Panc1 (cell line): Measurements from ENCODE around the gene LRFN2. TPM values are rescaled to one million over a fixed set of nuclear protein-coding genes. Genes with fewer than 3 reads are reported as not detected.

Experiments
- ATAC-seq: fragments of 200-7000 bp; cut with Tn5 transposase; 2 replicates; pipeline ENCODE4 v1.9.1; 2020; ENCODE audit warnings: mild to moderate bottlenecking, moderate library complexity
- BruUV-seq: library from RNA; stranded (reverse); fragments of 400-500 nt; replicated peaks from 2 replicates; lab custom pipeline; 2021; lab: Mats Ljungman, UMichigan
- CTCF ChIA-PET: fragments of 300-600 bp; sonication (Branson Sonifier 250); formaldehyde crosslinking; loops from one replicate; lab custom pipeline; 2022; ENCODE audit warnings: antibody characterized with exemption; lab: Charles Lee
- POLR2A ChIA-PET: fragments of 300-600 bp; sonication (Branson Sonifier 250); formaldehyde crosslinking; loops from one replicate; lab custom pipeline; 2022; ENCODE audit warnings: antibody characterized with exemption; lab: Charles Lee
- DNase-seq: peaks from one replicate; pipeline ENCODE4 v3.0.0-alpha.2; 2010; ENCODE audit warnings: low read depth, low spot score
- H3K27ac ChIP-seq: 2 replicates; pipeline ENCODE4 v1.5.1; 2011; ENCODE audit warnings: mild to moderate bottlenecking, low read length, inconsistent platforms
- H3K27me3 ChIP-seq: fragments of 200-500 bp; sonication (Bioruptor generic); 2 replicates; pipeline ENCODE4 v1.6.0; 2014; ENCODE audit warnings: low read length, inconsistent platforms; ENCODE audit not compliant: control insufficient read depth, insufficient read depth
- H3K36me3 ChIP-seq: fragments of 200-500 bp; sonication (Bioruptor generic); 2 replicates; pipeline ENCODE4 v1.5.1; 2014; ENCODE audit warnings: inconsistent platforms, mild to moderate bottlenecking, low read length, moderate library complexity; ENCODE audit not compliant: control insufficient read depth, insufficient read depth
- H3K4me1 ChIP-seq: 2 replicates; pipeline ENCODE4 v1.5.1; 2011; ENCODE audit warnings: inconsistent platforms, mild to moderate bottlenecking, low read length, moderate library complexity; ENCODE audit not compliant: control insufficient read depth, insufficient read depth
- H3K4me3 ChIP-seq, 2 experiments: 2 replicates each; pipeline ENCODE4 v1.5.1; 2011 to 2012; ENCODE audit warnings: low read depth in 2 of 2, low read length in 2 of 2, mild to moderate bottlenecking in 2 of 2, inconsistent platforms in 1 of 2, moderate library complexity in 1 of 2
- H3K9me3 ChIP-seq: fragments of 200-500 bp; sonication (Bioruptor generic); 2 replicates; pipeline ENCODE4 v1.5.1; 2014; ENCODE audit warnings: low read depth, mild to moderate bottlenecking, inconsistent platforms, low read length, moderate library complexity; ENCODE audit not compliant: control insufficient read depth, insufficient read depth
- CTCF ChIP-seq: fragments of 450-650 bp; IDR thresholded peaks from 2 replicates; pipeline ENCODE4 v1.5.1; 2017; ENCODE audit warnings: mild to moderate bottlenecking
- POLR2AphosphoS5 ChIP-seq: IDR thresholded peaks from 2 replicates; pipeline ENCODE4 v1.6.1; 2012; ENCODE audit warnings: mild to moderate bottlenecking, low read depth, low read length, moderate library complexity
- SIN3A ChIP-seq: IDR thresholded peaks from 2 replicates; pipeline ENCODE4 v1.6.1; 2012; ENCODE audit warnings: low read depth, mild to moderate bottlenecking, low read length, moderate library complexity, borderline replicate concordance; ENCODE audit not compliant: insufficient read depth
- TCF7L2 ChIP-seq: IDR thresholded peaks from 2 replicates; pipeline ENCODE4 v1.6.1; 2011; ENCODE audit warnings: mild to moderate bottlenecking, low read depth, low read length, inconsistent platforms
- in situ Hi-C: cut with HindIII; loops from 2 replicates; pipeline ENCODE4 v1.10.0; 2016; ENCODE audit warnings: low sequenced_read_pairs, low pct_unique_long_range_greater_than_20kb
- intact Hi-C: fragments of 100-400 bp; cut with micrococcal nuclease; formaldehyde crosslinking; loops from one replicate; pipeline ENCODE4 v1.10.0; 2022; ENCODE audit not compliant: unreplicated experiment
- total RNA-seq: library from RNA; stranded (reverse); gene quantifications from one replicate; pipeline ENCODE4 v1.2.1, GENCODE V29; 2021; ENCODE audit not compliant: unreplicated experiment
- TF ChIP-seq, protein P1 (sequence below), 2 experiments: IDR thresholded peaks; 2 replicates each; pipeline ENCODE4 v1.6.1; 2011 to 2012; ENCODE audit warnings: low read depth in 2 of 2, control low read depth in 1 of 2, low read length in 1 of 2, mild to moderate bottlenecking in 1 of 2, moderate library complexity in 1 of 2; ENCODE audit not compliant: insufficient read depth in 1 of 2

Gene LRFN2
- total RNA-seq, 1 experiment from 2014 or later = 0.05 TPM

DNA sequence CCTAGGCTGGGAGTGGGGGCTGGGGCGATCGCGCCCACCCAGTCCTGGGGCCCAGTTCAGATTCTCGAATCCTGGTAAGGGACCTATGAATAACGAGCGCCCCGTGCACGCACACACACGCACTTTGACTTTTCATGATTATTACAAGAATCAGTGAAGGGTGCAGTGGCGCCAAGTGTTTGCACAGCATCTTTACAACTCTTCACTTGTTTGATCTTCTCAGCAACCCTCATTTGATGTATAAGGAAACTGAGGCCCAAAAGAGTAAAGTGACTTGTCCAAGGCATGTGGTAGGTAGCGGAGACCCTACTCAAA lies 863 bp upstream of the LRFN2 start:
- DNase-seq (no peak), ATAC-seq (no peak)
- intact Hi-C loops = no loop called here
- POLR2A ChIA-PET = no interaction called here
- no TSS peak for BruUV-seq
- Histone ChIP-seq H3K9me3 (no peaks in the 10 kb centered on the region), H3K36me3 (no peaks in the 10 kb centered on the region), H3K27me3 (peaks cover 12% of the 10 kb centered on the region), H3K4me1 (peaks cover 5% of the 10 kb centered on the region; the same call in 1 of the 2 replicates), H3K4me3 (peak overlapping the region; percentile 28 to 48), H3K27ac (no peak overlapping the region)
- CTCF ChIA-PET = interaction anchor here (0.7 kb wide), 2 partner anchors 29 to 48 kb away, joined by 3 read pairs; no protein-coding TSS in a partner anchor
- in situ Hi-C loops = no loop called here
- TF ChIP-seq CTCF (peak; percentile 50; the same call in 1 of the 2 replicates), SIN3A (no peak)

- H3K4me1 ChIP-seq = peaks cover 5% of the 10 kb centered on the region; the same call in 1 of the 2 replicates
- CTCF ChIA-PET = no interaction called here
- in situ Hi-C loops = no loop called here
- POLR2A ChIA-PET = no interaction called here
- DNase-seq (no peak), ATAC-seq (no peak)
- intact Hi-C loops = no loop called here
- TF ChIP-seq CTCF = no peak
- TF ChIP-seq SIN3A = no peak
- TF ChIP-seq TCF7L2 = no peak
- no peak for TF ChIP-seq POLR2AphosphoS5
- TF ChIP-seq, protein P1, sequence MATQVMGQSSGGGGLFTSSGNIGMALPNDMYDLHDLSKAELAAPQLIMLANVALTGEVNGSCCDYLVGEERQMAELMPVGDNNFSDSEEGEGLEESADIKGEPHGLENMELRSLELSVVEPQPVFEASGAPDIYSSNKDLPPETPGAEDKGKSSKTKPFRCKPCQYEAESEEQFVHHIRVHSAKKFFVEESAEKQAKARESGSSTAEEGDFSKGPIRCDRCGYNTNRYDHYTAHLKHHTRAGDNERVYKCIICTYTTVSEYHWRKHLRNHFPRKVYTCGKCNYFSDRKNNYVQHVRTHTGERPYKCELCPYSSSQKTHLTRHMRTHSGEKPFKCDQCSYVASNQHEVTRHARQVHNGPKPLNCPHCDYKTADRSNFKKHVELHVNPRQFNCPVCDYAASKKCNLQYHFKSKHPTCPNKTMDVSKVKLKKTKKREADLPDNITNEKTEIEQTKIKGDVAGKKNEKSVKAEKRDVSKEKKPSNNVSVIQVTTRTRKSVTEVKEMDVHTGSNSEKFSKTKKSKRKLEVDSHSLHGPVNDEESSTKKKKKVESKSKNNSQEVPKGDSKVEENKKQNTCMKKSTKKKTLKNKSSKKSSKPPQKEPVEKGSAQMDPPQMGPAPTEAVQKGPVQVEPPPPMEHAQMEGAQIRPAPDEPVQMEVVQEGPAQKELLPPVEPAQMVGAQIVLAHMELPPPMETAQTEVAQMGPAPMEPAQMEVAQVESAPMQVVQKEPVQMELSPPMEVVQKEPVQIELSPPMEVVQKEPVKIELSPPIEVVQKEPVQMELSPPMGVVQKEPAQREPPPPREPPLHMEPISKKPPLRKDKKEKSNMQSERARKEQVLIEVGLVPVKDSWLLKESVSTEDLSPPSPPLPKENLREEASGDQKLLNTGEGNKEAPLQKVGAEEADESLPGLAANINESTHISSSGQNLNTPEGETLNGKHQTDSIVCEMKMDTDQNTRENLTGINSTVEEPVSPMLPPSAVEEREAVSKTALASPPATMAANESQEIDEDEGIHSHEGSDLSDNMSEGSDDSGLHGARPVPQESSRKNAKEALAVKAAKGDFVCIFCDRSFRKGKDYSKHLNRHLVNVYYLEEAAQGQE (IDR thresholded peaks at IDR 0.05; ENCODE audit: insufficient read depth in 1 of 2, low read depth in 2 of 2, low read length in 1 of 2) = no peak
- H3K27me3 ChIP-seq = peaks cover 12% of the 10 kb centered on the region
- no peaks in the 10 kb centered on the region for H3K36me3 ChIP-seq
- BruUV-seq = no TSS peak
- H3K4me3 ChIP-seq = peak overlapping the region; percentile 28 to 48
- no peaks in the 10 kb centered on the region for H3K9me3 ChIP-seq
- no peak overlapping the region for H3K27ac ChIP-seq
These were observed 579 bp downstream of the LRFN2 start for GRCh38 chr6:40586369-40587201.
